D721Med (cell line): ENCODE data around the gene DHCR7.

Experiments
- DNase-seq: peaks from one replicate; pipeline ENCODE4 v3.0.0; 2011; ENCODE audit warnings: low spot score; ENCODE audit not compliant: insufficient read length
- FAIRE-seq: peaks from 2 replicates; lab custom pipeline; 2011; peaks lifted over from hg19 to GRCh38; lab: Jason Lieb, UNC
- CTCF ChIP-seq: IDR thresholded peaks from 2 replicates; pipeline ENCODE4 v1.5.1; 2012; ENCODE audit warnings: mild to moderate bottlenecking, control low read depth; ENCODE audit not compliant: insufficient read depth; ENCODE audit errors: missing control alignments

DHCR7 gene

DNA sequence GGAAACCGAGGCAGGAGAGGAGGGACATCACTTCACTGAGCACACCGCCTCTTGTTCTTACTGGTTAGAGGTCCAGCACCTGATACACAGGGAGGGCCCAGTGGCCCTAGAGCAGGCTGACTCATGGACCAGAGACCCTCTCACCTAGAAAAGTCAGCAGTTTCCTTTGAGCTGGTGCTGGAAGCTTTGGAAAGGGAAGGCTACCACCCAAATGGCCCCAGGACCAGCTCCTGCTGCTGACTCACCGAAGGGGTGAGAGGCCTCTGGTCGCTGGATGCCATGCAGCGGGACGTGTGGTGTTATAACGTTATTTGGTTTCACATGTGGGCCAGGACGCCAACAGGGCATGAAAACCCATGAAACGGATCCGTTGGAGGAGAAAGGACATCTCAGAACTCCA, 8.6 kb upstream of the DHCR7 start:
- FAIRE-seq (no peak), DNase-seq (no peak)
- TF ChIP-seq CTCF = no peak

DNA sequence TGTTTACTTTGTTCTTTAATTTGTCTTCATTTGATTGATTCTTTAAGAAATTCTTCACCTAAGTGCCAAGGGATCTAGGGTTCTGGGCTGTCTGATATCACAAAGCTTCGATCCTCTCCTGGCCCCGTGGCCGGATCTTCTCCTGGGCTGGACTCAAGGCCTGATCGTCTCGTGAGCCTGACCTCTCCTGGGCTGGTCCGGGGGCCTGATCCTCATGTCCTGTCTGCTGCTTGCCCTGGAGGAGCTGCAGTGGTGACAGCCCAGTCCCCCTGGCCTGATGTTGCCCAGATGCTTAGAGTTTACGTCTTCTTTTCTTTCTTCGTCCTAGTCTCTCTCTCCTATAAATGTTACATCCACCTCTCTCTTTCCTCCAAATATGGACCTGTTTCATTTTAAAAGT, 8.1 kb upstream of the DHCR7 start:
- DNase-seq (no peak), FAIRE-seq (no peak)
- TF ChIP-seq CTCF = no peak

- TF ChIP-seq CTCF = no peak
- FAIRE-seq (no peak), DNase-seq (no peak)
Observed at GRCh38 chr11:71454470-71455113, 6.4 kb upstream of the DHCR7 start.

DNA sequence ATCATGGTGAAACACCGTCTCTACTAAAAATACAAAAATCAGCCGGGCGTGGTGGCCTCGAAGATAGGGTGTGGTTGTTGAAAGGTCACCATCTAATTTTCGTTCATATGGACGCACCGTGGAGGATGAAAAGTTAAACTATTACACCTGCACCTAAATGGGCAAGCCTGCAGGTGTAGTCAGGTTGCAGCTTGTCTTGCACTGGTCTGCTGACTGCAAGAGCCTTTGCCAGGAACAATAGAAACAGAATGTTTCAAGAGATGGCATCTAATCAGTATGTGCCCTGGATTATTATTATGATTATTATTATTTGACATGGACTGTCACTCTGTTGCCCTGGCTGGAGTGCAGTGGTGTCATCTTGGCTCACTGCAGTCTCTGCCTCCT, 5.7 kb upstream of the DHCR7 start:
- TF ChIP-seq CTCF = no peak
- no peak for FAIRE-seq
- DNase-seq = no peak

- DNase-seq = peak; percentile 93
- no peak for FAIRE-seq
- no peak for TF ChIP-seq CTCF
Observed at GRCh38 chr11:71453037-71453917, 5.1 kb upstream of the DHCR7 start, which contains the start of gene NADSYN1. TSS of gene NADSYN1 (plus strand) at chr11:71453203. CDS start at chr11:71453297, 94 bp downstream.

DNA sequence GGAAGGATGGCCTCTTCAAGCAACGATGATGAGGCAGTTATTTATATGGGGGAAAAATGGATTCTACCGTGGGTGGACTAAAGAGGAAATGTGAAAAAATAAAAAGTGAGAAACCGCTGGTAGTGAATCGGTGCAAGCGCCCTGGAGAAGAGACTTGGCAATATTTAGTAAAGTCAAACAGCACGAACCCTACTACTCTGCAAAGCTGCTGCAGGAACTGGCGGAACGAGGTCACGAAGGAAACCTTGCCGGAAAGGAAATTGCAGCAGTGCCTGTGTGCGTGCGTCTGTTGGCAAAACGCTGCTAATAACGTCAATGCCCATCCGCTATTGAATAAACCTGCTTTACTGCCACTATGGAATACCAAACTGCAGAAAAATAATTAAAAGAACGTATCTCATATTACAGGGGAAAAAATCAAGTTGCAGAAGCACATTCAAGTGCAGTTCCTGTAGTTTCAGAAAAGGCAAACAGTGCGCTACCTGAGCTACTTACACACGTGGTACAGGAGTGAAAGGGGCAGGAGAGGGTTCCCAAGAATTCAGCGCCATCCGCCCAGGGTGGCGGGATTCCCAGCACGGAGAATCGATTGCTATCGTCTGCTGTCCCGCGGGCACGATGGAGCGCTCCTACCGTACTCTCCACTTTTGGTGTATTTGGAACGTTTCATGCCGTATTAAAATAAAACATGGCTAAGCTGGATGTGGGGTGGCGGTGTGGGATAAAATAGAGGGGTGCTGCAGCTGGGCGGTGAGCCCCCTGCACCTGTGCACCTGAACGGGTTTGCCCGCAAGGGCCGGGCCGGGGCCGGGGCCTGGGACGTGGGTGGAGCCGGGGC, 4.2 kb upstream of the DHCR7 start:
- FAIRE-seq (no peak), DNase-seq (no peak)
- TF ChIP-seq CTCF = no peak
